ENCODE results near the gene PMM2.
"Not testable (repeated sequence)": the region's sequence is repeated elsewhere in the genome, so short reads cannot be mapped to it uniquely, and the experiment has no call there.

PMM2 gene

GRCh38 chr16:8796469-8797363 lies 923 bp upstream of the PMM2 start:
- peak overlapping the region; percentile 79 for H3K4me3 ChIP-seq (ENCODE audit: low read depth, low read length)
- TF ChIP-seq CTCF (IDR thresholded peaks at IDR 0.05; ENCODE audit: borderline replicate concordance, insufficient read depth, low read depth, low read length): no peak

- peak overlapping the region; percentile 79 for H3K4me3 ChIP-seq (ENCODE audit: low read depth, low read length)
- TF ChIP-seq CTCF (IDR thresholded peaks at IDR 0.05; ENCODE audit: borderline replicate concordance, insufficient read depth, low read depth, low read length): no peak
These were observed 512 bp downstream of the PMM2 start for GRCh38 chr16:8798174-8798527.

- no peak for TF ChIP-seq CTCF (IDR thresholded peaks at IDR 0.05; ENCODE audit: borderline replicate concordance, insufficient read depth, low read depth, low read length)
- H3K4me3 ChIP-seq (ENCODE audit: low read depth, low read length): peak overlapping the region; percentile 79
These were observed 1.0 kb downstream of the PMM2 start for GRCh38 chr16:8798535-8799157.

- H3K4me3 ChIP-seq (ENCODE audit: low read depth, low read length): no peak overlapping the region
- TF ChIP-seq CTCF (IDR thresholded peaks at IDR 0.05; ENCODE audit: borderline replicate concordance, insufficient read depth, low read depth, low read length): no peak
These were observed 4.1 kb downstream of the PMM2 start for GRCh38 chr16:8801701-8802100.

GRCh38 chr16:8803733-8804132 lies 6.1 kb downstream of the PMM2 start:
- not testable (repeated sequence) for H3K4me3 ChIP-seq (ENCODE audit: low read depth, low read length)

GRCh38 chr16:8804313-8804712 lies 6.7 kb downstream of the PMM2 start:
- H3K4me3 ChIP-seq (ENCODE audit: low read depth, low read length): no peak overlapping the region
- TF ChIP-seq CTCF (IDR thresholded peaks at IDR 0.05; ENCODE audit: borderline replicate concordance, insufficient read depth, low read depth, low read length): no peak

- no peak for TF ChIP-seq CTCF (IDR thresholded peaks at IDR 0.05; ENCODE audit: borderline replicate concordance, insufficient read depth, low read depth, low read length)
- no peak overlapping the region for H3K4me3 ChIP-seq (ENCODE audit: low read depth, low read length)
These were observed 8.8 kb downstream of the PMM2 start for GRCh38 chr16:8806272-8806983.
